NCI-H2081 treated with DMSO at 0.1 percent for 48 hours (cell line): ENCODE data around the gene PES1.
"Not testable (repeated sequence)": the region's sequence is repeated elsewhere in the genome, so short reads cannot be mapped to it uniquely, and the experiment has no call there.

Source experiments
- DNase-seq: peaks from one replicate; lab custom pipeline; 2025; lab: John Stamatoyannopoulos, UW

The PES1 gene

DNA sequence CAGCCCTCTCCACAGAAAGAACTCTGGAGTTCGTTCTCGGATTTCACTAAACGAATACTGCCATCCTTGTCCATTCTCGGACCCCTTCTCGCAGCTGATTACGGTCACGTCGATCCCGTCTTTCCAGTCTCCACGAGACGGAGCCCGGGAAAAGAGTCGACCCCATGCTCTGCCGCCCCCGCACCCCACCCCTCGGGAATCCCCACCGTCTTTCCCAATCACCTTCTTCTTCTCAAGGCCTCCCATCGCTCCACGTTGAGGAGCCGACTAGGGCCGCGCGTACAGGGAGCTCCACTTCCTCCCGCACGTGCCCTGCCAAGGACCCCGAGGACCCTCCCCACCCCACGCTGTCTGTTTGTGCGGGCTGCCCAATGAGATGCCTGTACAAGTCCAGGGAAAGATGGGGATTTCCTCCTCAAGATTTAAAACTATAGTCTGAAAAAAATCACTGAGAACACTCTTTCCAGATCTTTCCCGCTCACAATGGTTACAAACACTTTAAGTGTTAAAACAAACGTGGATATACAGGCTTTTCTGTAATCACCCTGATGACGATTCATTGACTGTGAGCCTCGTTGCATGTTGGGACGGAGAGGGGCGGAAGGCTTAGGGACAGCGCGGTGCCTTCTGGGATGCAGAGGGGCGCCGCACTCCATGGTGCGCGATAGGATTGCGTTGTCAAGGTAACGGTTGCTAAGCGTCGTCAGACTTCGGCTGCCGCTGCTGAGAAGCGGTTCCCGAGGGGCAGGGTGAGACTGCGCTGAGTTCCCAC, at the start of gene PES1:
Gene PES1 (minus strand): TSS at position 323 of the 772 bp plus-strand sequence. CDS start 77 bp downstream, at position 246.
- peak; percentile 87 for DNase-seq

GRCh38 chr22:30640839-30641430, 49.2 kb upstream of the PES1 start:
- DNase-seq: no peak

DNA sequence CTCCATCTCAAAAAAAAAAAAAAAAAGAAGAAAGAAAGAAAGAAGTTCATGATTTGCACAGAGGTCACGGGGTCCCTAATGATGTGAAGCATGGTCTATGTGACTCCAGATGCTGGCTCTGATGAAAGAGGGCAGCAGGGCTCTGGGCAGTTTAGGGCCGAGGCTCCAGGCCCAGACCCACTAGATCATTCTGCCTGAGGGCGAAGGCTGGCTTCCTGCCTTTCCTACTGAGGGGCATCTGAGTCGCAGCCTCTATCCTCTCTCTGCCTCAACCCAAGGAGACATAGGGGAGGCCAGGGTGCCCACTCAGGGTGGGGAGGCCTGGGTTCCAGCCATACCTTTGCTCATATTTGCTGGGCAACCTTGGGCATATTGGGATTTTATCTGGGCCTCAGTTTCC, 48.7 kb upstream of the PES1 start:
- DNase-seq: no peak

DNA sequence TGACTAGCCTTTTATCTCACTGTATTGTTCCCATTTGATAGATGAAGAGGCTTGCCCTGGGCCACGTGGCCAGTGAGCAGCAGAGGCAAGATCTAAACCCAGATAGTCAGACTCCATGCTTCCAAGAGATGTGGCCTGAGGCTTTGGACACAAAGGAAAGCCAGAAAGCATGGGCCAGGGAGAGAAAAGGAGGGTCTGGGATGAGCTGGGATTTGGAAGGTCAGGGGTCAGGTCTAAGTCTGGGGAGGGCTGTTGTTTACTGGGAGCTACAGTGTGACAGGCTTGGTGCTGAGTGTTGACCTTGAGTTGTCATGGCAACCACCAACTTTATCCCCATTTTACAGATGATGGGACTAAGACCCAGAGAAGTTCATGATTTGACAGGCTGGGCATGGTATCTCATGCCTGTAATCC, 46.0 kb upstream of the PES1 start:
- no peak for DNase-seq

- no peak for DNase-seq
Measured at GRCh38 chr22:30636226-30637077, 44.7 kb upstream of the PES1 start.

GRCh38 chr22:30635273-30636225, 43.8 kb upstream of the PES1 start, which contains the start of gene SLC35E4:
TSS of gene SLC35E4 (plus strand) at chr22:30635781. CDS start at chr22:30636451, 670 bp downstream.
- DNase-seq: no peak

GRCh38 chr22:30634471-30635233, 42.9 kb upstream of the PES1 start:
- DNase-seq: no peak

DNA sequence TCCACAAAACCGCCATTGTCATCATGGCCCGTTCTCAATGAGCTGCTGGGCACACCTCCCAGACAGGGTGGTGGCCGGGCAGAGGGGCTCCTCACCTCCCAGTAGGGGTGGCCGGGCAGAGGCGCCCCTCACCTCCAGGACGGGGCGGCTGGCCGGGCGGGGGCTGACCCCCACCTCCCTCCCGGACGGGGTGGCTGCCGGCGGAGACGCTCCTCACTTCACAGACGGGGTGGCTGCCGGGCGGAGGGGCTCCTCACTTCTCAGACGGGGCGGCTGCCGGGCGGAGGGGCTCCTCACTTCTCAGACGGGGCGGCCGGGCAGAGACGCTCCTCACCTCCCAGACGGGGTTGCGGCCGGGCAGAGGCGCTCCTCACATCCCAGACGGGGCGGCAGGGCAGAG, 39.8 kb upstream of the PES1 start:
- not testable (repeated sequence) for DNase-seq

- no peak for DNase-seq
Measured at GRCh38 chr22:30628491-30628890, 36.8 kb upstream of the PES1 start.

DNA sequence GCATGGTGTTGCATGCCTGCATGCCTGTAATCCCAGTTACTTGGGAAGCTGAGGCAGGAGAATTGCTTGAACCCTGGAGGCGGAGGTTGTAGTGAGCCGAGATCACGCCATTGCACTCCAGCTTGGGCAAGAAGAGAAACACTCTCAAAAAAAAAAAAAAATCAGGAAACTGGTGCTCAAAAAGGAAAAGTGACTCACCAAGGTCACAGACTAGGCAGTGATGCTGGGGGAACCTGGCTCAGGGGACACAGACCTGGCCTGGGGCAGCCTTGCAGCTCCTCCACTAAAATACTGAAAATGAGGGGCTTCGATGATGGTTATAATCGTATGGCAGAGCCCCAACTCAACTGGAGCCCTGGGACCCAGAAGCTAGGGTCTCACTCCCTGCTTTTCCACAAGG, 35.8 kb upstream of the PES1 start:
- no peak for DNase-seq

GRCh38 chr22:30626413-30626812, 34.7 kb upstream of the PES1 start:
- DNase-seq: no peak

DNA sequence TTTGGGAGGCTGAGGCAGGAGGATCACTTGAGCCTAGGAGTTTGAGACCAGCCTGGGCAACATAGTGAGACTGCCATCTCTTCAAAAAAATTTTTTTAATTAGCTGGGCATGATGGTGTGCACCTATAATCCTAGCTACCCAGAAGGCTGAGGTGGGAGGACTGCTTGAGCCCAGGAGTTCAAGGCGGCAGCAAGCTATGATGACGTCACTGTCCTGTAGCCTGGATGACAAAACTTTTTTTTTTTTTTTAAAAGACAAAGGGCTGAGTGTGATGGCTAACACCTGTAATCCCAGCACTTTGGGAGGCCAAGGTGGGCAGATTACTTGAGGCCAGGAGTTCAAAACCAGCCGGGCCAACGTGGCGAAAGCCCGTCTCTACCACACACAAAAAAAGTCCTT, 28.2 kb upstream of the PES1 start:
- DNase-seq: not testable (repeated sequence)

- DNase-seq: no peak
Measured at GRCh38 chr22:30617819-30618218, 26.1 kb upstream of the PES1 start.

- no peak for DNase-seq
Measured at GRCh38 chr22:30615543-30615954, 23.8 kb upstream of the PES1 start.

DNA sequence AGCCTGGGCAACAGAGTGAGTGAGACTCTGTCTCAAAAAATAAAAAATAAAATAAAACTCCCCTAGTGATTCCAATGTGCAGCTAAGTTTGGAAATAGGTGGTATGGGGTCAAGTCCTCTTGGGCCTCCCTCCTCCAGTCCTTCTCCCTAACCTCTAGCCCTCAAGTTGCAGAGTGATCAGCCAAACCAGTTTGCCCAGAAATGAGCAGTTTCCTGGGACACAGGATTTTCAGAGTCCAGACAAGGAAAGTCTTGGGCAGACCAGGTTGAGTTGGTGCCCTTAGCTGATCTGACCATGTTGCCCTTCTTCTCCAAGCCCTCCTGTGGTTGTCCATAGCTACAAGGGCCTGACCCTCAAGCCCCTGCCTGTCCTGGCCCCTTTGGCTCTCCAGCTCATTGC, 23.2 kb upstream of the PES1 start:
- DNase-seq: no peak

DNA sequence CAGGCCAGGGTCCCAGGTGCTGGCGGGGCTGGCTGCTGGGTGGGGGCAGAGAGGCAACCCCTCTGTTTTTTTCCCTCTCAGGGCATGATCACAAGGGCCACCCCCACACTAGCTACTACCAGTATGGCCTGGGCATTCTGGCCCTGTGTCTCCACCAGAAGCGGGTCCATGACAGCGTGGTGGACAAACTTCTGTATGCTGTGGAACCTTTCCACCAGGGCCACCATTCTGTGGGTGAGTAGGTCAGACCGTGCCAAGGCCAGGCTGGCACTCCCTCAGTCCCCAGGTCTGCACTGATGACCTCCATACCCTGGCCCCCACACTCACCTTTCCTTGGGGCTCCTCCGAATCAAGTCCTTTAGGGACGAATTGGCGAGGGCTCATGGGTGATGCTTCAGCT, 22.6 kb upstream of the PES1 start:
- DNase-seq: no peak

- no peak for DNase-seq
Measured at GRCh38 chr22:30612789-30613188, 21.1 kb upstream of the PES1 start.

- no peak for DNase-seq
Measured at GRCh38 chr22:30611197-30611596, 19.5 kb upstream of the PES1 start.

- DNase-seq: no peak
Measured at GRCh38 chr22:30610299-30610698, 18.6 kb upstream of the PES1 start.

DNA sequence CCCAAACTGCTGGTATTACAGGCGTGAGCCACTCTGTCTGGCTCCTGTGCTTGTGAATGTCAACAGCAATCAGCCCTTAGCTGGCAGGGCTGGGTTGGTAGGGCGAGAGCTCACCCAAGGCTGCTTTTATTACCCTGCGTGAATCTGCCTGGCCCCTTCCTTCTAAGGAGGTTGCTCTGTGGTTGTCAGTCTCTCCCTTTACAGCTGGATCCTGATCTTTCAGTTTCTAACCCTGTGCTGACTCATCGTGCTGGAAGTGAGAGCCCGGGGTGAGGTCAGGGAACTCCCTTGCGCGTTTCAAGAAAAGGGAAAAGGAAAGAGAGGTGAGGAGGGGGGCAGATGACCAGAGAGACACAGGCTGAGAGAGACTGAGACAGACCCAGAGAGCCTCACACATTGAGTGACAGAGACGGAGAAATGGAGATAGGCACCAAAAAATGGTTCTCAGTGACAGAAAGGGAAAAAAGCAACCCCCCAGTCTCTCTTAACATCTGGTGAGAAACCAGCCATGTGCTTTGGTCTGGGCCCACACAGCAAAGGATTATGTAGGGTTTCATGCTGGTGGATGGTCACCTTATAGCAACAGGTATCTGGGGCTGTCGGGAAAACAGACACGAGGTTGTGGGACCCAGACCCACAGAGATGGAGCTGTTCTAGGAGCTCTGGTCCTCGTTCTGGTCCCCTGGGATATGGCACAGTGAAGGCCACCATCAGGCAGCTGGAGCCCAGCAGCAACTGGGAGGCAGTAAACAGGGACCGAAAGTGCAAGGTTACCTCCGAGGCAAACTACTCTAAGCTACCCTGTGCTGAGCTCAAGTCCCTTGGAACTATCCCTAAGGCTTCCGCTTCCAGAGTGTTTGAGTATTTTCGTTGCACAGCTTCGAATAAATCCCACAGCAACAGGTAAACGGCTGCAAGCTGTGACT, 17.8 kb upstream of the PES1 start:
- no peak for DNase-seq
